Liver (tissue), 3 donors: ENCODE measurements around the gene SLCO6A1.

ENCODE experiments used
- EGR1 ChIP-seq, 2 donors: IDR thresholded peaks; 2 replicates each; pipeline ENCODE4 v1.6.1; 2016 to 2018; ENCODE audit warnings: antibody characterized with exemption in 2 of 2, low read depth in 2 of 2
- FOXA1 ChIP-seq: IDR thresholded peaks from 2 replicates; pipeline ENCODE4 v1.6.1; 2016; ENCODE audit warnings: antibody characterized with exemption
- GABPA ChIP-seq, 2 donors: IDR thresholded peaks in 1 of 2; conservative IDR thresholded peaks in 1 of 2; 2 replicates each; pipeline ENCODE4 v1.6.1; 2016; ENCODE audit warnings: antibody characterized with exemption in 2 of 2, mild to moderate bottlenecking in 1 of 2, moderate library complexity in 1 of 2
- RAD21 ChIP-seq, 2 donors: IDR thresholded peaks; 2 replicates each; pipeline ENCODE4 v1.6.1; 2016; ENCODE audit warnings: antibody characterized with exemption in 2 of 2, mild to moderate bottlenecking in 2 of 2
- RXRA ChIP-seq, 2 donors: IDR thresholded peaks; 2 replicates each; pipeline ENCODE4 v1.6.1; 2017 to 2018; ENCODE audit warnings: antibody characterized with exemption in 2 of 2, mild to moderate bottlenecking in 1 of 2
- SP1 ChIP-seq: IDR thresholded peaks from 2 replicates; pipeline ENCODE4 v1.6.1; 2018; ENCODE audit warnings: antibody characterized with exemption, mild to moderate bottlenecking
- TAF1 ChIP-seq: conservative IDR thresholded peaks from 2 replicates; pipeline ENCODE4 v1.6.1; 2016; ENCODE audit warnings: antibody characterized with exemption, mild to moderate bottlenecking
- TF ChIP-seq, protein P1 (sequence below): fragments of 150-350 bp; IDR thresholded peaks from 2 replicates; pipeline ENCODE4 v1.5.1; 2017; ENCODE audit warnings: improper control_type of control experiment, low read depth, low read length; ENCODE audit not compliant: missing input control
- TF ChIP-seq, protein P2 (sequence below): IDR thresholded peaks from 2 replicates; pipeline ENCODE4 v1.6.1; 2016; ENCODE audit warnings: antibody characterized with exemption
- TF ChIP-seq, protein P3 (sequence below): IDR thresholded peaks from 2 replicates; pipeline ENCODE4 v1.6.1; 2016; ENCODE audit warnings: antibody characterized with exemption, mild to moderate bottlenecking
- donor health status: healthy.
- donor health status: healthy.

DNA sequence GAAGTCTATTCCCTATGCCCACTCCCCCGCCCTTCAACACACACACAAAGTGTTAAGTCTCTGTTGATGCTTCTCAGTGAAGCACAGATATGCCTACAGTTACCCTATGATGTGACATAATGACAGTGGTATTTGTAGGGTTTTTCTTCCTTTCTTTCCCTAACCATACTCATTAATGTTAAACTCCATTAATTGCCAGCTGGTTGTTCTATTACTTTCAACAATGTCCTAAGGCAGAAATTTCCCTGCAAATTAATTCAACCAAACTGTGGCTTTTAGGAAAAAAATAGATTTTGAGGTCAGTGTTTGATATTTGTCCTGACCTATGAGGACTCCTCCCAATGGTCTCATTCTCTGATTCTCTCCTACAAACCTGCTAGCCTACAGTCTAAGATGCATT is 38.2 kb upstream of the SLCO6A1 start:
- no peak for TF ChIP-seq GABPA (IDR thresholded peaks at IDR 0.05 in 1 of 2, conservative IDR thresholded peaks at IDR 0.05 in 1 of 2)
- TF ChIP-seq, protein P1, sequence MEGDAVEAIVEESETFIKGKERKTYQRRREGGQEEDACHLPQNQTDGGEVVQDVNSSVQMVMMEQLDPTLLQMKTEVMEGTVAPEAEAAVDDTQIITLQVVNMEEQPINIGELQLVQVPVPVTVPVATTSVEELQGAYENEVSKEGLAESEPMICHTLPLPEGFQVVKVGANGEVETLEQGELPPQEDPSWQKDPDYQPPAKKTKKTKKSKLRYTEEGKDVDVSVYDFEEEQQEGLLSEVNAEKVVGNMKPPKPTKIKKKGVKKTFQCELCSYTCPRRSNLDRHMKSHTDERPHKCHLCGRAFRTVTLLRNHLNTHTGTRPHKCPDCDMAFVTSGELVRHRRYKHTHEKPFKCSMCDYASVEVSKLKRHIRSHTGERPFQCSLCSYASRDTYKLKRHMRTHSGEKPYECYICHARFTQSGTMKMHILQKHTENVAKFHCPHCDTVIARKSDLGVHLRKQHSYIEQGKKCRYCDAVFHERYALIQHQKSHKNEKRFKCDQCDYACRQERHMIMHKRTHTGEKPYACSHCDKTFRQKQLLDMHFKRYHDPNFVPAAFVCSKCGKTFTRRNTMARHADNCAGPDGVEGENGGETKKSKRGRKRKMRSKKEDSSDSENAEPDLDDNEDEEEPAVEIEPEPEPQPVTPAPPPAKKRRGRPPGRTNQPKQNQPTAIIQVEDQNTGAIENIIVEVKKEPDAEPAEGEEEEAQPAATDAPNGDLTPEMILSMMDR, result no peak
- no peak for TF ChIP-seq EGR1 (IDR thresholded peaks at IDR 0.05; ENCODE audit: low read depth in 2 of 2)
- TF ChIP-seq, protein P2, sequence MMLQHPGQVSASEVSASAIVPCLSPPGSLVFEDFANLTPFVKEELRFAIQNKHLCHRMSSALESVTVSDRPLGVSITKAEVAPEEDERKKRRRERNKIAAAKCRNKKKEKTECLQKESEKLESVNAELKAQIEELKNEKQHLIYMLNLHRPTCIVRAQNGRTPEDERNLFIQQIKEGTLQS, result no peak
- TF ChIP-seq TAF1, result no peak
- no peak for TF ChIP-seq RAD21 (IDR thresholded peaks at IDR 0.05)
- TF ChIP-seq, protein P3, sequence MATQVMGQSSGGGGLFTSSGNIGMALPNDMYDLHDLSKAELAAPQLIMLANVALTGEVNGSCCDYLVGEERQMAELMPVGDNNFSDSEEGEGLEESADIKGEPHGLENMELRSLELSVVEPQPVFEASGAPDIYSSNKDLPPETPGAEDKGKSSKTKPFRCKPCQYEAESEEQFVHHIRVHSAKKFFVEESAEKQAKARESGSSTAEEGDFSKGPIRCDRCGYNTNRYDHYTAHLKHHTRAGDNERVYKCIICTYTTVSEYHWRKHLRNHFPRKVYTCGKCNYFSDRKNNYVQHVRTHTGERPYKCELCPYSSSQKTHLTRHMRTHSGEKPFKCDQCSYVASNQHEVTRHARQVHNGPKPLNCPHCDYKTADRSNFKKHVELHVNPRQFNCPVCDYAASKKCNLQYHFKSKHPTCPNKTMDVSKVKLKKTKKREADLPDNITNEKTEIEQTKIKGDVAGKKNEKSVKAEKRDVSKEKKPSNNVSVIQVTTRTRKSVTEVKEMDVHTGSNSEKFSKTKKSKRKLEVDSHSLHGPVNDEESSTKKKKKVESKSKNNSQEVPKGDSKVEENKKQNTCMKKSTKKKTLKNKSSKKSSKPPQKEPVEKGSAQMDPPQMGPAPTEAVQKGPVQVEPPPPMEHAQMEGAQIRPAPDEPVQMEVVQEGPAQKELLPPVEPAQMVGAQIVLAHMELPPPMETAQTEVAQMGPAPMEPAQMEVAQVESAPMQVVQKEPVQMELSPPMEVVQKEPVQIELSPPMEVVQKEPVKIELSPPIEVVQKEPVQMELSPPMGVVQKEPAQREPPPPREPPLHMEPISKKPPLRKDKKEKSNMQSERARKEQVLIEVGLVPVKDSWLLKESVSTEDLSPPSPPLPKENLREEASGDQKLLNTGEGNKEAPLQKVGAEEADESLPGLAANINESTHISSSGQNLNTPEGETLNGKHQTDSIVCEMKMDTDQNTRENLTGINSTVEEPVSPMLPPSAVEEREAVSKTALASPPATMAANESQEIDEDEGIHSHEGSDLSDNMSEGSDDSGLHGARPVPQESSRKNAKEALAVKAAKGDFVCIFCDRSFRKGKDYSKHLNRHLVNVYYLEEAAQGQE, result no peak
- no peak for TF ChIP-seq RXRA (IDR thresholded peaks at IDR 0.05)
- TF ChIP-seq SP1, result no peak
- no peak for TF ChIP-seq FOXA1
